UCSD-AML1 (cell line): Measurements from ENCODE around the gene SORCS2.
A peak's percentile ranks its signal among the peaks of the same experiment; 100 is the strongest.

Experiments used
- DNase-seq: peaks from one replicate; lab custom pipeline; 2025; ENCODE audit not compliant: unreplicated experiment; lab: John Stamatoyannopoulos, UW

Gene SORCS2

GRCh38 chr4:7366180-7366945 is 174.0 kb downstream of the SORCS2 start:
- DNase-seq = peak; percentile 31

- DNase-seq = no peak
Observed at GRCh38 chr4:7366954-7367353, 174.6 kb downstream of the SORCS2 start.

GRCh38 chr4:7367406-7367805 is 175.1 kb downstream of the SORCS2 start:
- no peak for DNase-seq

- DNase-seq = no peak
Observed at GRCh38 chr4:7367864-7368277, 175.5 kb downstream of the SORCS2 start.

- DNase-seq = no peak
Observed at GRCh38 chr4:7368296-7368695, 176.0 kb downstream of the SORCS2 start.

- DNase-seq = no peak
Observed at GRCh38 chr4:7369511-7369910, 177.2 kb downstream of the SORCS2 start.

GRCh38 chr4:7370038-7370437 is 177.7 kb downstream of the SORCS2 start:
- DNase-seq = no peak

GRCh38 chr4:7371210-7371941 is 179.0 kb downstream of the SORCS2 start:
- no peak for DNase-seq

- DNase-seq = no peak
Observed at GRCh38 chr4:7372673-7373072, 180.3 kb downstream of the SORCS2 start.

GRCh38 chr4:7374571-7374970 is 182.2 kb downstream of the SORCS2 start:
- no peak for DNase-seq

GRCh38 chr4:7375427-7375826 is 183.1 kb downstream of the SORCS2 start:
- no peak for DNase-seq

GRCh38 chr4:7377223-7377865 is 185.0 kb downstream of the SORCS2 start:
- peak; percentile 74 for DNase-seq

- DNase-seq = no peak
Observed at GRCh38 chr4:7379186-7379585, 186.8 kb downstream of the SORCS2 start.

GRCh38 chr4:7379719-7380118 is 187.4 kb downstream of the SORCS2 start:
- DNase-seq = no peak

- DNase-seq = no peak
Observed at GRCh38 chr4:7381221-7381889, 189.0 kb downstream of the SORCS2 start.

- no peak for DNase-seq
Observed at GRCh38 chr4:7381890-7382633, 189.7 kb downstream of the SORCS2 start.

GRCh38 chr4:7382634-7383014 is 190.3 kb downstream of the SORCS2 start:
- DNase-seq = no peak

- DNase-seq = no peak
Observed at GRCh38 chr4:7383266-7383665, 190.9 kb downstream of the SORCS2 start.

- DNase-seq = no peak
Observed at GRCh38 chr4:7384003-7384928, 191.9 kb downstream of the SORCS2 start.
